Activated CD8-positive, alpha-beta T cell treated with anti-CD3 and anti-CD28 coated beads for 36 hours (primary cell): Measurements from ENCODE around the gene ADGRL1. TPM values are rescaled to one million over a fixed set of nuclear protein-coding genes. Genes with fewer than 3 reads are reported as not detected.

ENCODE experiments used
- ATAC-seq: fragments of 200-7000 bp; cut with Tn5 transposase; one replicate; pipeline ENCODE4 v1.10.0; 2021; ENCODE audit warnings: mild to moderate bottlenecking, moderate library complexity
- CTCF ChIA-PET: fragments of 350-600 bp; sonication (Branson Sonifier 250); formaldehyde crosslinking; loops from one replicate; lab custom pipeline; 2021; ENCODE audit warnings: antibody characterized with exemption; lab: Charles Lee
- POLR2A ChIA-PET: fragments of 350-600 bp; sonication (Branson Sonifier 250); formaldehyde crosslinking; loops from one replicate; lab custom pipeline; 2021; ENCODE audit warnings: antibody characterized with exemption; lab: Charles Lee
- DNase-seq: peaks from one replicate; pipeline ENCODE4 v3.0.0-alpha.2; 2020
- H3K27ac Mint-ChIP-seq: one replicate; pipeline ENCODE4 v1.8.0; 2021; ENCODE audit warnings: mild to moderate bottlenecking, mixed read lengths
- H3K27me3 Mint-ChIP-seq: one replicate; pipeline ENCODE4 v1.8.0; 2021; ENCODE audit warnings: mixed read lengths
- H3K36me3 Mint-ChIP-seq: one replicate; pipeline ENCODE4 v1.8.0; 2021; ENCODE audit warnings: low read depth, mixed read lengths
- H3K4me1 Mint-ChIP-seq: one replicate; pipeline ENCODE4 v1.8.0; 2021; ENCODE audit warnings: low read depth, mixed read lengths
- H3K4me3 Mint-ChIP-seq: one replicate; pipeline ENCODE4 v1.8.0; 2021; ENCODE audit warnings: mild to moderate bottlenecking, moderate library complexity, mixed read lengths
- H3K9me3 Mint-ChIP-seq: one replicate; pipeline ENCODE4 v1.8.0; 2021; ENCODE audit warnings: mixed read lengths
- CTCF ChIP-seq: fragments of 200-600 bp; IDR thresholded peaks from one replicate; pipeline ENCODE4 v1.8.0; 2022; ENCODE audit warnings: antibody characterized with exemption, mild to moderate bottlenecking
- intact Hi-C: fragments of 100-400 bp; cut with micrococcal nuclease; formaldehyde crosslinking; loops from one replicate; pipeline ENCODE4 v1.10.0; 2022
- total RNA-seq, 2 experiments: library from RNA; stranded (reverse); gene quantifications; one replicate each; pipeline ENCODE4 v1.2.3, GENCODE V29; 2021

ADGRL1 gene
- total RNA-seq, 2 experiments from 2014 or later, result 11.8 to 14.5 TPM

GRCh38 chr19:14158276-14159023 lies 47.5 kb downstream of the ADGRL1 start:
- intact Hi-C loops, result no loop called here
- TF ChIP-seq CTCF, result no peak
- POLR2A ChIA-PET, result interaction anchor here (1.1 kb wide), 1 partner anchor 10 kb away, joined by 5 read pairs; no protein-coding TSS in a partner anchor

GRCh38 chr19:14156971-14157717 lies 48.8 kb downstream of the ADGRL1 start:
- intact Hi-C loops, result no loop called here
- CTCF ChIA-PET, result interaction anchor here (1.5 kb wide), 1 partner anchor 12 kb away, joined by 3 read pairs; no protein-coding TSS in a partner anchor
- no peak overlapping the region for H3K4me3 Mint-ChIP-seq
- TF ChIP-seq CTCF, result no peak
- ATAC-seq (no peak), DNase-seq (no peak)
- H3K9me3 Mint-ChIP-seq, result no peaks in the 10 kb centered on the region
- no peaks in the 10 kb centered on the region for H3K27me3 Mint-ChIP-seq
- POLR2A ChIA-PET, result interaction anchor here (1.9 kb wide), 1 partner anchor 11 kb away, joined by 5 read pairs; no protein-coding TSS in a partner anchor
- H3K36me3 Mint-ChIP-seq, result peaks cover 3% of the 10 kb centered on the region
- H3K27ac Mint-ChIP-seq, result no peak overlapping the region
- H3K4me1 Mint-ChIP-seq, result no peaks in the 10 kb centered on the region

More at GRCh38 chr19:14158276-14159023, 47.5 kb downstream of the ADGRL1 start:
- Mint-ChIP-seq H3K36me3 (peaks cover 3% of the 10 kb centered on the region), H3K27ac (no peak overlapping the region), H3K9me3 (no peaks in the 10 kb centered on the region), H3K4me3 (no peak overlapping the region), H3K27me3 (no peaks in the 10 kb centered on the region), H3K4me1 (no peaks in the 10 kb centered on the region)
- DNase-seq, result no peak
- CTCF ChIA-PET, result interaction anchor here (1.3 to 1.5 kb wide), 2 partner anchors 13 to 21 kb away, joined by 3 to 6 read pairs; partner anchors contain the start of gene ASF1B
- no peak for ATAC-seq

- no peak for ATAC-seq
- Mint-ChIP-seq H3K27me3 (no peaks in the 10 kb centered on the region), H3K4me1 (no peaks in the 10 kb centered on the region), H3K4me3 (no peak overlapping the region), H3K9me3 (no peaks in the 10 kb centered on the region), H3K36me3 (peaks cover 3% of the 10 kb centered on the region), H3K27ac (no peak overlapping the region)
- no peak for DNase-seq
- POLR2A ChIA-PET, result interaction anchor here (1.9 kb wide), 1 partner anchor 10 kb away, joined by 5 read pairs; no protein-coding TSS in a partner anchor
- TF ChIP-seq CTCF, result no peak
- CTCF ChIA-PET, result no interaction called here
- intact Hi-C loops, result no loop called here
Measured at GRCh38 chr19:14156122-14156521, 49.8 kb downstream of the ADGRL1 start.

GRCh38 chr19:14155371-14155770 lies 50.6 kb downstream of the ADGRL1 start:
- intact Hi-C loops, result no loop called here
- TF ChIP-seq CTCF, result no peak
- no peaks in the 10 kb centered on the region for H3K27me3 Mint-ChIP-seq
- no peak overlapping the region for H3K4me3 Mint-ChIP-seq
- H3K9me3 Mint-ChIP-seq, result no peaks in the 10 kb centered on the region
- CTCF ChIA-PET, result no interaction called here
- POLR2A ChIA-PET, result interaction anchor here (1.9 kb wide), 1 partner anchor 9 kb away, joined by 5 read pairs; no protein-coding TSS in a partner anchor
- peaks cover 3% of the 10 kb centered on the region for H3K36me3 Mint-ChIP-seq
- no peaks in the 10 kb centered on the region for H3K4me1 Mint-ChIP-seq
- ATAC-seq (no peak), DNase-seq (no peak)
- no peak overlapping the region for H3K27ac Mint-ChIP-seq
